DMS153 (cell line): ENCODE measurements around the gene AIRE.
A peak's percentile ranks its signal among the peaks of the same experiment; 100 is the strongest.
"Not testable (repeated sequence)": the region's sequence is repeated elsewhere in the genome, so short reads cannot be mapped to it uniquely, and the experiment has no call there.

Source experiments
- DNase-seq: peaks from one replicate; lab custom pipeline; 2025; lab: John Stamatoyannopoulos, UW

Gene AIRE

GRCh38 chr21:44338971-44339910 is 53.6 kb downstream of the AIRE start, which contains the start of gene CFAP410:
Gene CFAP410 (minus strand): TSS chr21:44339390. CDS start chr21:44339194, 196 bp downstream.
- peak; percentile 88 for DNase-seq

GRCh38 chr21:44341726-44342458 is 56.2 kb downstream of the AIRE start:
- DNase-seq, result not testable (repeated sequence)

DNA sequence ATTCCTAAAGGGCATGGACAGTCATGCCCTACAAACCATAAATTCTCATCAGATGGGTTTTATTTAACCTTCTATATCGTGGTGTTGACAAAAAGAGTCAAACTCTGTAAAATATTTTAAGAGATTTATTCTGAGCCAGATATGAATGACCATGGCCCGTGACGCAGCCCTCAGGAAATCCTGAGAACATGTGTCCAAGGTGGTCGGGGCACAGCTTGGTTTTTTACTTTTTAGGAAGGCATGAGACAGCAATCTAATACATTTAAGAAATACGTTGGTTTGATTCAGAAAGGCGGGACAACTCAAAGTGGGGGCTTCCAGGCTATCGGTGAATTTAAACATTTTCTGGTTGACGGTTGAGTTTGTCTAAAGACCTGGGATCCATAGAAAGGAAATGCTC is 57.3 kb downstream of the AIRE start:
- DNase-seq, result not testable (repeated sequence)

DNA sequence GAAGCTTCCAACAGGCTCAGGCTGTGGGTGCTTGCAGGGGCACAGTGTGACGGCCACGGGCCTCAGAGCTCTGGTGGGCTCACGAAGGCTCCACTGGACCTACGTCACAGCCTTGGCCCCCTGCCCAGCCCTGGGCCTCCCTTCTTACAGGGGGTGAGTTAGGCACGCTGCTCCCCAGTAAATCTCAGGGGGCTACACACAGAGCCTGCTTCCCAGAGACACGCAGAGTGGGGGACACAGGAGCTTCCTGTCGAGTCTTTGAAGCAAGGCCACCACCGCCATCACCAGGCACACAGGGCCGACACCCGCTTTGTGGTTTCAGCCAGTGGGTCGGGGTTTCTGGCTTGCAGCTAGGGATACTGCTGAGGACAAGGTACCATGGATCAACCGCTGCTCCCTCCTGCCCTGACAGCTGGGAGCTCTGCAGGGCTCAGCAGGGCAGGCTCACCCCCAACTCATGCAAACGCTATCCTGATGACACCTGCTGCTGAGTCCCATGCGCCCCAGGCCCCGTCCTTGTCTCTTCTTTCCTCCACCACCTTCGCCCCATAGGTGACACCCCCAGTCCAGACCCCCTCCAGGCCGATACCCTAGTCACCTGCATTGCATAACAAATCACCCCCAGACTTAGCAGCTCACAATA is 59.0 kb downstream of the AIRE start:
- DNase-seq, result no peak

- no peak for DNase-seq
Measured at GRCh38 chr21:44345495-44345894, 59.8 kb downstream of the AIRE start.

- peak; percentile 58 for DNase-seq
Measured at GRCh38 chr21:44347911-44348451, 62.3 kb downstream of the AIRE start.
